Globus pallidus (tissue), 1 donor: Measurements from ENCODE around the gene ZNF761.
A peak's percentile ranks its signal among the peaks of the same experiment; 100 is the strongest.
"Not testable (repeated sequence)": the region's sequence is repeated elsewhere in the genome, so short reads cannot be mapped to it uniquely, and the experiment has no call there.

Experiments
- DNase-seq: peaks from one replicate; pipeline ENCODE4 v3.0.0-alpha.2; 2015; ENCODE audit warnings: low spot score

Gene ZNF761

GRCh38 chr19:53431399-53432087 lies at the start of gene ZNF761:
Gene ZNF761, plus strand, starts transcription at chr19:53431984. Its CDS starts 15,285 bp downstream, at chr19:53447269.
- DNase-seq: peak; percentile 90

GRCh38 chr19:53388168-53388567 lies 43.6 kb upstream of the ZNF761 start:
- DNase-seq: no peak

- no peak for DNase-seq
Observed at GRCh38 chr19:53388904-53389303, 42.9 kb upstream of the ZNF761 start.

- DNase-seq: no peak
Observed at GRCh38 chr19:53389571-53389970, 42.2 kb upstream of the ZNF761 start.

GRCh38 chr19:53389978-53390377 lies 41.8 kb upstream of the ZNF761 start:
- DNase-seq: peak; percentile 25

- DNase-seq: no peak
Observed at GRCh38 chr19:53394522-53394973, 37.2 kb upstream of the ZNF761 start.

- DNase-seq: peak; percentile 88
Observed at GRCh38 chr19:53394974-53395839, 36.6 kb upstream of the ZNF761 start, which contains the start of gene ZNF765. Gene ZNF765, plus strand, starts transcription at chr19:53395149. Its CDS starts 2,867 bp downstream, at chr19:53398016.

- DNase-seq: not testable (repeated sequence)
Observed at GRCh38 chr19:53395840-53396524, 35.8 kb upstream of the ZNF761 start.

- no peak for DNase-seq
Observed at GRCh38 chr19:53396525-53396868, 35.3 kb upstream of the ZNF761 start.

- DNase-seq: not testable (repeated sequence)
Observed at GRCh38 chr19:53397918-53398317, 33.9 kb upstream of the ZNF761 start.

- no peak for DNase-seq
Observed at GRCh38 chr19:53409505-53410204, 22.1 kb upstream of the ZNF761 start.

GRCh38 chr19:53420520-53421315 lies 11.1 kb upstream of the ZNF761 start:
- DNase-seq: not testable (repeated sequence)

GRCh38 chr19:53422551-53422950 lies 9.2 kb upstream of the ZNF761 start:
- DNase-seq: no peak

GRCh38 chr19:53423074-53423473 lies 8.7 kb upstream of the ZNF761 start:
- DNase-seq: not testable (repeated sequence)

- DNase-seq: not testable (repeated sequence)
Observed at GRCh38 chr19:53423680-53424079, 8.1 kb upstream of the ZNF761 start.

GRCh38 chr19:53424968-53425597 lies 6.7 kb upstream of the ZNF761 start:
- DNase-seq: peak; percentile 82

- DNase-seq: no peak
Observed at GRCh38 chr19:53432088-53432661, 391 bp downstream of the ZNF761 start.

- not testable (repeated sequence) for DNase-seq
Observed at GRCh38 chr19:53443809-53444208, 12.0 kb downstream of the ZNF761 start.

GRCh38 chr19:53447196-53447595 lies 15.4 kb downstream of the ZNF761 start:
- not testable (repeated sequence) for DNase-seq

- DNase-seq: no peak
Observed at GRCh38 chr19:53455828-53456227, 24.0 kb downstream of the ZNF761 start.
